A673 (cell line): ENCODE results near the gene AP3D1. TPM values are rescaled to one million over a fixed set of nuclear protein-coding genes. Genes with fewer than 3 reads are reported as not detected.

Experiments used
- BruUV-seq: library from RNA; stranded (reverse); fragments of 400-500 nt; replicated peaks from 2 replicates; lab custom pipeline; 2021; lab: Mats Ljungman, UMichigan
- CTCF ChIA-PET: fragments of 300-600 bp; sonication (Branson Sonifier 250); formaldehyde crosslinking; loops from one replicate; lab custom pipeline; 2022; ENCODE audit warnings: antibody characterized with exemption; lab: Charles Lee
- POLR2A ChIA-PET: fragments of 300-600 bp; sonication (Branson Sonifier 250); formaldehyde crosslinking; loops from one replicate; lab custom pipeline; 2022; ENCODE audit warnings: antibody characterized with exemption; ENCODE audit not compliant: low non-redundant PET; lab: Charles Lee
- DNase-seq: peaks from one replicate; pipeline ENCODE4 v3.0.0-alpha.2; 2015; ENCODE audit warnings: low spot score
- H3K27ac ChIP-seq: fragments of 200-600 bp; sonication (generic); 2 replicates; pipeline ENCODE4 v1.5.1; 2016; ENCODE audit warnings: mixed run types, low read depth, mild to moderate bottlenecking, mixed read lengths, antibody characterized with exemption, low read length; ENCODE audit not compliant: poor library complexity, severe bottlenecking
- H3K27me3 ChIP-seq: fragments of 200-600 bp; sonication (generic); replicated peaks from 2 replicates; pipeline ENCODE4 v1.6.1; 2017; ENCODE audit warnings: mixed run types, low read depth, mild to moderate bottlenecking, mixed read lengths, antibody characterized with exemption, low read length; ENCODE audit not compliant: insufficient read depth, poor library complexity
- H3K36me3 ChIP-seq: fragments of 200-600 bp; sonication (generic); 2 replicates; pipeline ENCODE4 v1.6.1; 2016; ENCODE audit warnings: mixed run types, mild to moderate bottlenecking, mixed read lengths, antibody characterized with exemption, low read length; ENCODE audit not compliant: insufficient read depth, poor library complexity, severe bottlenecking
- H3K4me1 ChIP-seq: fragments of 200-600 bp; sonication (generic); 2 replicates; pipeline ENCODE4 v1.6.1; 2017; ENCODE audit warnings: mixed run types, mild to moderate bottlenecking, mixed read lengths, antibody characterized with exemption, low read length; ENCODE audit not compliant: insufficient read depth, poor library complexity, severe bottlenecking
- H3K4me3 ChIP-seq: fragments of 200-600 bp; sonication (generic); 2 replicates; pipeline ENCODE4 v1.5.1; 2016; ENCODE audit warnings: low read depth, mixed run types, mild to moderate bottlenecking, mixed read lengths, low read length; ENCODE audit not compliant: poor library complexity, severe bottlenecking
- H3K9me3 ChIP-seq: fragments of 200-600 bp; sonication (generic); 2 replicates; pipeline ENCODE4 v1.6.1; 2016; ENCODE audit warnings: mixed run types, low read depth, mild to moderate bottlenecking, mixed read lengths, antibody characterized with exemption, low read length; ENCODE audit not compliant: poor library complexity, severe bottlenecking
- EZH2 ChIP-seq: fragments of 200-600 bp; sonication (generic); IDR thresholded peaks from 2 replicates; pipeline ENCODE4 v1.6.1; 2017; ENCODE audit warnings: borderline replicate concordance, low read depth, mild to moderate bottlenecking, mixed read lengths, antibody characterized with exemption, low read length; ENCODE audit not compliant: poor library complexity, severe bottlenecking
- intact Hi-C: fragments of 100-400 bp; cut with micrococcal nuclease; formaldehyde crosslinking; loops from one replicate; pipeline ENCODE4 v1.10.0; 2022; ENCODE audit not compliant: unreplicated experiment
- total RNA-seq: library from RNA; stranded (reverse); gene quantifications from 2 replicates; pipeline ENCODE4 v1.2.3, GENCODE V29; 2021
- TF ChIP-seq, protein P1 (sequence below): fragments of 300-800, 200-600 bp; sonication (generic); conservative IDR thresholded peaks from 2 replicates; pipeline ENCODE4 v1.5.1; 2017; ENCODE audit warnings: low read depth, mild to moderate bottlenecking, antibody characterized with exemption, low read length, moderate library complexity, mixed read lengths

AP3D1 gene
- total RNA-seq, 1 experiment from 2014 or later = 148 TPM

DNA sequence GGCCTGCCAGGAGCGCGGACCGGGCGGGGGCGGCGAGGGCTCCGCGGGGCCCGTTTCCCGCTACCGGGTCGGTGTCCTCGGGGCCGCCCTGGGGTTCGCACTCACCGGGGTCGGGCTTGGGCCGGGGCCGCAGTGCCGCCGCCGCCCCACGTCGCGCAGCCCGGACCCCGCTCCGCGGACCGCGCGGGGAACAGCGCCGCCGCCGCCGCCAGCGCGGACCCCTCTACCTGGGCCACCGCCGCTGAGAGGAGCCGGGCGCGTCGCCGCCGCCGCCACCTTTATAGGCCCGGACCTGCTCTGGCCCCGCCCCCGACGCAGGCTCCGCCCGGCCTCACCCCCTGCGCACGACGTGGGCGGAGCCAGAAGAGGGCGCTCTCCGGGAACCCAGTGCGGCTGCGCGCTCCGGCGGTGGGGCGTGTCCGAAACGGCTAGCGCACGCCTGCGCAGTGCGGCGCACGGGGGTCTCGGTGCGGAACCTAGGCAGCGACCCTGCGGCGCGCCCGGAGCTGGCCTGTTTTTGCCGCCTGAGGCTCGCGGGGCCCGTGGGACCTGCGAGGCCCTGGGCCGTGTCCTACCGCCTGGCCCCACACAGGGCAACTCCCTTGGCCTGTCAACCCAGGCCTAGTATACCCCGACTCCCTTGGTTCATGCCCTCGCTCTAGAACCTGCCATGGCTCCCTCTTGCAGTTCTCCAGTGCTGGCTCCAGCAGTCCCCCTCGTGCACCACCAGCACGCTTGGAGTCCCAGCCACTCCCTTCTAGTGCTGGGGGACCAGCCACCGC lies 100.2 kb downstream of the AP3D1 start, which contains the start of gene MKNK2:
Gene MKNK2 (minus strand): TSS at position 254 of the 782 bp plus-strand sequence. CDS start 393 bp downstream, outside the sequence.
- intact Hi-C loops = no loop called here
- no TSS peak for BruUV-seq
- Histone ChIP-seq H3K9me3 (no peaks in the 10 kb centered on the region), H3K36me3 (no peaks in the 10 kb centered on the region), H3K27ac (peak within 1 kb of the TSS; percentile 86), H3K27me3 (no peaks in the 10 kb centered on the region), H3K4me3 (peak within 1 kb of the TSS; percentile 98), H3K4me1 (peaks cover 18% of the 10 kb centered on the region)
- TF ChIP-seq, protein P1, sequence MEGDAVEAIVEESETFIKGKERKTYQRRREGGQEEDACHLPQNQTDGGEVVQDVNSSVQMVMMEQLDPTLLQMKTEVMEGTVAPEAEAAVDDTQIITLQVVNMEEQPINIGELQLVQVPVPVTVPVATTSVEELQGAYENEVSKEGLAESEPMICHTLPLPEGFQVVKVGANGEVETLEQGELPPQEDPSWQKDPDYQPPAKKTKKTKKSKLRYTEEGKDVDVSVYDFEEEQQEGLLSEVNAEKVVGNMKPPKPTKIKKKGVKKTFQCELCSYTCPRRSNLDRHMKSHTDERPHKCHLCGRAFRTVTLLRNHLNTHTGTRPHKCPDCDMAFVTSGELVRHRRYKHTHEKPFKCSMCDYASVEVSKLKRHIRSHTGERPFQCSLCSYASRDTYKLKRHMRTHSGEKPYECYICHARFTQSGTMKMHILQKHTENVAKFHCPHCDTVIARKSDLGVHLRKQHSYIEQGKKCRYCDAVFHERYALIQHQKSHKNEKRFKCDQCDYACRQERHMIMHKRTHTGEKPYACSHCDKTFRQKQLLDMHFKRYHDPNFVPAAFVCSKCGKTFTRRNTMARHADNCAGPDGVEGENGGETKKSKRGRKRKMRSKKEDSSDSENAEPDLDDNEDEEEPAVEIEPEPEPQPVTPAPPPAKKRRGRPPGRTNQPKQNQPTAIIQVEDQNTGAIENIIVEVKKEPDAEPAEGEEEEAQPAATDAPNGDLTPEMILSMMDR = peak; percentile 55
- TF ChIP-seq EZH2 = no peak
- DNase-seq = peak; percentile 92
- CTCF ChIA-PET = interaction anchor here (0.6 kb wide), 1 partner anchor 100 kb away, joined by 5 read pairs; no protein-coding TSS in a partner anchor
- POLR2A ChIA-PET = interaction anchor here (0.7 kb wide), 1 partner anchor 9 kb away, joined by 3 read pairs; no protein-coding TSS in a partner anchor

Other genes with a start within 250 kb of the AP3D1 start
- 14.1 and 18.0 TPM in 2 replicates for gene ADAT3, start 246.2 kb downstream of the AP3D1 start, total RNA-seq
- gene SCAMP4, start 246.2 kb downstream of the AP3D1 start, total RNA-seq = 88.4 and 98.8 TPM in 2 replicates
- 108 and 118 TPM in 2 replicates for gene CSNK1G2, start 210.4 kb downstream of the AP3D1 start, total RNA-seq
- 91.7 and 110 TPM in 2 replicates for gene BTBD2, start 135.9 kb downstream of the AP3D1 start, total RNA-seq
- gene MKNK2, start 100.3 kb downstream of the AP3D1 start, total RNA-seq = 106 and 107 TPM in 2 replicates
- 40.7 and 47.1 TPM in 2 replicates for gene MOB3A, start 55.2 kb downstream of the AP3D1 start, total RNA-seq
- 1.6 and 2.5 TPM in 2 replicates for gene IZUMO4, start 54.7 kb downstream of the AP3D1 start, total RNA-seq
- gene DOT1L, start 12.4 kb upstream of the AP3D1 start, total RNA-seq = 71.2 and 78.8 TPM in 2 replicates
- 73.7 and 75.9 TPM in 2 replicates for gene PLEKHJ1, start 84.8 kb upstream of the AP3D1 start, total RNA-seq
- 186 and 187 TPM in 2 replicates for gene SF3A2, start 85.3 kb upstream of the AP3D1 start, total RNA-seq
- 15.1 and 16.3 TPM in 2 replicates for gene AMH, start 97.8 kb upstream of the AP3D1 start, total RNA-seq
- 0.73 TPM in 1 of 2 replicates, not detected in the other for gene JSRP1, start 104.9 kb upstream of the AP3D1 start, total RNA-seq
- not detected in 2 replicates for gene PEAK3, start 130.6 kb upstream of the AP3D1 start, total RNA-seq
- not detected in 2 replicates for gene LINGO3, start 156.6 kb upstream of the AP3D1 start, total RNA-seq
- gene LSM7, start 177.0 kb upstream of the AP3D1 start, total RNA-seq = 137 and 152 TPM in 2 replicates
- gene SPPL2B, start 177.1 kb upstream of the AP3D1 start, total RNA-seq = 86.8 and 94.2 TPM in 2 replicates
- not detected in 2 replicates for gene TMPRSS9, start 208.7 kb upstream of the AP3D1 start, total RNA-seq